ENCODE measurements around the gene SMARCC1. TPM values are rescaled to one million over a fixed set of nuclear protein-coding genes. Genes with fewer than 3 reads are reported as not detected.
"Not testable (repeated sequence)": the region's sequence is repeated elsewhere in the genome, so short reads cannot be mapped to it uniquely, and the experiment has no call there.

SMARCC1 gene
- total RNA-seq, 1 donor from 2014 or later: 28.7 TPM

- no peak overlapping the region for H3K4me3 ChIP-seq (ENCODE audit: low read depth, low read length)
- no peaks in the 10 kb centered on the region for H3K36me3 ChIP-seq (ENCODE audit: control insufficient read depth, insufficient read depth, low read length)
- no peak for TF ChIP-seq CTCF (IDR thresholded peaks at IDR 0.05; ENCODE audit: insufficient read depth, low read length, severe bottlenecking)
- no peak for FAIRE-seq
- no peaks in the 10 kb centered on the region for H3K27me3 ChIP-seq (ENCODE audit: control insufficient read depth, insufficient read depth, low read length)
- no peak for DNase-seq (ENCODE audit: low read depth)
These were observed 23.2 kb downstream of the SMARCC1 start for GRCh38 chr3:47758261-47759025.

- DNase-seq (ENCODE audit: low read depth) (no peak), FAIRE-seq (no peak)
- Histone ChIP-seq H3K27me3 (ENCODE audit: control insufficient read depth, insufficient read depth, low read length) (no peaks in the 10 kb centered on the region), H3K4me3 (ENCODE audit: low read depth, low read length) (no peak overlapping the region), H3K36me3 (ENCODE audit: control insufficient read depth, insufficient read depth, low read length) (no peaks in the 10 kb centered on the region)
- TF ChIP-seq CTCF (IDR thresholded peaks at IDR 0.05; ENCODE audit: insufficient read depth, low read length, severe bottlenecking): no peak
These were observed 29.0 kb downstream of the SMARCC1 start for GRCh38 chr3:47752716-47753115.

- not testable (repeated sequence) for H3K36me3 ChIP-seq (ENCODE audit: control insufficient read depth, insufficient read depth, low read length); FAIRE-seq; H3K4me3 ChIP-seq (ENCODE audit: low read depth, low read length); DNase-seq (ENCODE audit: low read depth); H3K27me3 ChIP-seq (ENCODE audit: control insufficient read depth, insufficient read depth, low read length)
These were observed 30.8 kb downstream of the SMARCC1 start for GRCh38 chr3:47750811-47751354.

- DNase-seq (ENCODE audit: low read depth): no peak
- TF ChIP-seq CTCF (IDR thresholded peaks at IDR 0.05; ENCODE audit: insufficient read depth, low read length, severe bottlenecking): no peak
- peaks cover 7% of the 10 kb centered on the region for H3K36me3 ChIP-seq (ENCODE audit: control insufficient read depth, insufficient read depth, low read length)
These were observed 34.1 kb downstream of the SMARCC1 start for GRCh38 chr3:47747558-47747957.

GRCh38 chr3:47746264-47746663, 35.4 kb downstream of the SMARCC1 start:
- Histone ChIP-seq H3K27me3 (ENCODE audit: control insufficient read depth, insufficient read depth, low read length) (no peaks in the 10 kb centered on the region), H3K36me3 (ENCODE audit: control insufficient read depth, insufficient read depth, low read length) (peaks cover 7% of the 10 kb centered on the region), H3K4me3 (ENCODE audit: low read depth, low read length) (no peak overlapping the region)
- TF ChIP-seq CTCF (IDR thresholded peaks at IDR 0.05; ENCODE audit: insufficient read depth, low read length, severe bottlenecking): no peak
- no peak for DNase-seq (ENCODE audit: low read depth)
- FAIRE-seq: no peak

More at GRCh38 chr3:47747558-47747957, 34.1 kb downstream of the SMARCC1 start:
- Histone ChIP-seq H3K4me3 (ENCODE audit: low read depth, low read length) (no peak overlapping the region), H3K27me3 (ENCODE audit: control insufficient read depth, insufficient read depth, low read length) (no peaks in the 10 kb centered on the region)
- no peak for FAIRE-seq

GRCh38 chr3:47743855-47744254, 37.8 kb downstream of the SMARCC1 start:
- FAIRE-seq (no peak), DNase-seq (ENCODE audit: low read depth) (no peak)
- TF ChIP-seq CTCF (IDR thresholded peaks at IDR 0.05; ENCODE audit: insufficient read depth, low read length, severe bottlenecking): no peak
- H3K4me3 ChIP-seq (ENCODE audit: low read depth, low read length): no peak overlapping the region
- H3K27me3 ChIP-seq (ENCODE audit: control insufficient read depth, insufficient read depth, low read length): no peaks in the 10 kb centered on the region
- H3K36me3 ChIP-seq (ENCODE audit: control insufficient read depth, insufficient read depth, low read length): peaks cover 7% of the 10 kb centered on the region

- H3K36me3 ChIP-seq (ENCODE audit: control insufficient read depth, insufficient read depth, low read length); H3K4me3 ChIP-seq (ENCODE audit: low read depth, low read length); FAIRE-seq; DNase-seq (ENCODE audit: low read depth); H3K27me3 ChIP-seq (ENCODE audit: control insufficient read depth, insufficient read depth, low read length): not testable (repeated sequence)
These were observed 38.3 kb downstream of the SMARCC1 start for GRCh38 chr3:47743352-47743751.
